AG10803 (cell line): ENCODE data around the gene DMC1.
"Not testable (repeated sequence)": the region's sequence is repeated elsewhere in the genome, so short reads cannot be mapped to it uniquely, and the experiment has no call there.

Experiments
- DNase-seq: peaks from one replicate; pipeline ENCODE4 v3.0.0; 2010; ENCODE audit warnings: low read depth
- H3K4me3 ChIP-seq: 2 replicates; pipeline ENCODE4 v1.5.1; 2011; ENCODE audit warnings: mild to moderate bottlenecking, low read length, control low read depth
- TF ChIP-seq, protein P1 (sequence below): conservative IDR thresholded peaks from 2 replicates; pipeline ENCODE4 v1.5.1; 2011; ENCODE audit warnings: mild to moderate bottlenecking, low read length, control low read depth, inconsistent platforms

Gene DMC1, protein sequence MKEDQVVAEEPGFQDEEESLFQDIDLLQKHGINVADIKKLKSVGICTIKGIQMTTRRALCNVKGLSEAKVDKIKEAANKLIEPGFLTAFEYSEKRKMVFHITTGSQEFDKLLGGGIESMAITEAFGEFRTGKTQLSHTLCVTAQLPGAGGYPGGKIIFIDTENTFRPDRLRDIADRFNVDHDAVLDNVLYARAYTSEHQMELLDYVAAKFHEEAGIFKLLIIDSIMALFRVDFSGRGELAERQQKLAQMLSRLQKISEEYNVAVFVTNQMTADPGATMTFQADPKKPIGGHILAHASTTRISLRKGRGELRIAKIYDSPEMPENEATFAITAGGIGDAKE

GRCh38 chr22:38569972-38570778 is at the start of gene DMC1:
DMC1 (minus strand) TSS chr22:38570183; CDS start chr22:38568256, 1,927 bp downstream.
- peak; percentile 78 for DNase-seq
- peak within 1 kb of the TSS; percentile 87 for H3K4me3 ChIP-seq
- TF ChIP-seq, protein P1, sequence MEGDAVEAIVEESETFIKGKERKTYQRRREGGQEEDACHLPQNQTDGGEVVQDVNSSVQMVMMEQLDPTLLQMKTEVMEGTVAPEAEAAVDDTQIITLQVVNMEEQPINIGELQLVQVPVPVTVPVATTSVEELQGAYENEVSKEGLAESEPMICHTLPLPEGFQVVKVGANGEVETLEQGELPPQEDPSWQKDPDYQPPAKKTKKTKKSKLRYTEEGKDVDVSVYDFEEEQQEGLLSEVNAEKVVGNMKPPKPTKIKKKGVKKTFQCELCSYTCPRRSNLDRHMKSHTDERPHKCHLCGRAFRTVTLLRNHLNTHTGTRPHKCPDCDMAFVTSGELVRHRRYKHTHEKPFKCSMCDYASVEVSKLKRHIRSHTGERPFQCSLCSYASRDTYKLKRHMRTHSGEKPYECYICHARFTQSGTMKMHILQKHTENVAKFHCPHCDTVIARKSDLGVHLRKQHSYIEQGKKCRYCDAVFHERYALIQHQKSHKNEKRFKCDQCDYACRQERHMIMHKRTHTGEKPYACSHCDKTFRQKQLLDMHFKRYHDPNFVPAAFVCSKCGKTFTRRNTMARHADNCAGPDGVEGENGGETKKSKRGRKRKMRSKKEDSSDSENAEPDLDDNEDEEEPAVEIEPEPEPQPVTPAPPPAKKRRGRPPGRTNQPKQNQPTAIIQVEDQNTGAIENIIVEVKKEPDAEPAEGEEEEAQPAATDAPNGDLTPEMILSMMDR = no peak

DNA sequence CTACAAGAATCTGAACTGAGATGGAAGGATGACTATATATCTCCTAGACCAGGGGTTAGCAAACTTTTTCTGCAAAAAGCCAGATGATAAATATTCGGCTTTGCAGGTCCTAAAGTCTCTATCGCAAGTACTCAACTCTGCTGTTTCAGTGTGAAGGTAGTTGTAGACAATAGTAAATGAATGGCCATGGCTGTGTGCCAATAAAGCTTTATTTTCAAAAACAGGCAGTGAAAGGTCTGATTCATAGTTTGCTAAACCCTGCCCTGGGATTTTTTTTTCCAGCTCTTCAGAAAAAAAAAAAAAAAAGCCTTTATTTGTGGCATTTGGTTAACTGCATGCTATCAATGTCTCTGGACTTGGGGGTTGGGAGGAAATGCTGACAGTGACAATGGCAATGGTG is 48.7 kb upstream of the DMC1 start:
- no peak overlapping the region for H3K4me3 ChIP-seq
- DNase-seq = no peak
- TF ChIP-seq, protein P1 = no peak

- no peak for DNase-seq
- H3K4me3 ChIP-seq = no peak overlapping the region
- TF ChIP-seq, protein P1 = no peak
These were observed 48.3 kb upstream of the DMC1 start for GRCh38 chr22:38618258-38618657.

DNA sequence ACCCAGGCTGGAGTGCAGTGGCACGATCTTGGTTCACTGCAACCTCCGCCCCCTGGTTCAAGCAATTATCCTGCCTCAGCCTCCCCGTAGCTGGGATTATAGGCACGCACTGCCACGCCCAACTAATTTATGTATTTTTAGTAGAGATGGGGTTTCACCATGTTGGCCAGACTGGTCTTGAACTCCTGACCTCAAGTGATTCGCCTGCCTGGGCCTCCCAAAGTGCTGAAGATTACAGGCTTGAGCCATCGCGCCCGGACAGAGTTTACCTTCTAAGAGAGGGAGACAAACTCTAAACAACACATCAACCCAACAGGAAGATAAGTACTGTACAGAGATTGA is 45.1 kb upstream of the DMC1 start:
- not testable (repeated sequence) for H3K4me3 ChIP-seq, DNase-seq

DNA sequence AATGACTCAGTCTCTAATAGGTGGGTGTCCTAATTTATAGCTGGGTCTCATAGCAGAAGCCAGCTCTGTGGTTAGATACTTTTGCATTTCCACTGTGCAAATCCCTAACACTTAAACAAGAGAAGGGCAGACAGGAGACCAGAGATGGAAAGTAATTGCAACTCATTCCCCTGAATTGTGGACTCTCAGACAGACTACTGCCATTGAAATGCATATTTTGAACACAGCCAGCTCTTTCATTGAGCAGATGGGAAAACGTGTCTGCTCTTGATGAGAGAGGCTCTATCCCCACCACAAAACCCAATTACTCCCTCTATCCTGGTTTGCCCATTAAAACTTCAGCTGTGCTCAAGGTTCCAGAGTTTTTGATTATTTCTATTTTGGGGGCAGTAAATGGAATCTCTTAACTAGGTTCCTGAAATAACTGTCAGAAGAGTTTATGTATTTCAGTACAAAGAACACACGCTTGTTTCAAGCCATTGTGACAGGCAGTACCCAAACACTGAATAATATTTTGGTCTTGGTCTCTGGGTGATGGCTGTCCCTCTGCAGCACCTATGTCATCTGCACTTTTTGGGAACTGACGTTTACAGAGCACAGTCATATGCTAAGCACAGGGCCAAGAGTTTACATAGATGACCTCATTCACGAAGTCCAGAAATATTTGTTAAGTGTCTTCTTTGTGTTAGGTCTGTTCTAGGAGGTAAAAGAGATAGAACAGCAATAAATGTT is 44.5 kb upstream of the DMC1 start:
- TF ChIP-seq, protein P1 = no peak
- no peak for DNase-seq
- no peak overlapping the region for H3K4me3 ChIP-seq

DNA sequence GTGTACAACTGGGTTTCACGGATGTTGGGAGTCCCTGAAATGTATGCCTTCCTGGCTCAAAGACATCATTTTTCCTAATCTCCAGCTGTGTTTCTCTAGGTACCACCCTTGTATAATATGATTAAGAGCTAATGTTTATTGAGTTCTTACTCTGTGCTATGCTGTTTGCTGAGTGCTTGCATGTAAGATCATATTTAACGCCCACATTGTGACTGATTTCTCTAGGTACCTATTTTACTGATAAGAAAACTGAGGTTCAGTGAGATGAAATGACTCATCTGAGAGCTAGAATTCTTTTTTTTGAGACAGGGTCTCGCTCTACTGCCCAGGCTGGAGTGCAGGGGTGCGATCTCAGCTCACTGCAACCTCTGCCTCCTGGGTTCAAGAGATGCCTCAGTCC is 43.6 kb upstream of the DMC1 start:
- DNase-seq = no peak
- H3K4me3 ChIP-seq = no peak overlapping the region
- TF ChIP-seq, protein P1 = no peak

DNA sequence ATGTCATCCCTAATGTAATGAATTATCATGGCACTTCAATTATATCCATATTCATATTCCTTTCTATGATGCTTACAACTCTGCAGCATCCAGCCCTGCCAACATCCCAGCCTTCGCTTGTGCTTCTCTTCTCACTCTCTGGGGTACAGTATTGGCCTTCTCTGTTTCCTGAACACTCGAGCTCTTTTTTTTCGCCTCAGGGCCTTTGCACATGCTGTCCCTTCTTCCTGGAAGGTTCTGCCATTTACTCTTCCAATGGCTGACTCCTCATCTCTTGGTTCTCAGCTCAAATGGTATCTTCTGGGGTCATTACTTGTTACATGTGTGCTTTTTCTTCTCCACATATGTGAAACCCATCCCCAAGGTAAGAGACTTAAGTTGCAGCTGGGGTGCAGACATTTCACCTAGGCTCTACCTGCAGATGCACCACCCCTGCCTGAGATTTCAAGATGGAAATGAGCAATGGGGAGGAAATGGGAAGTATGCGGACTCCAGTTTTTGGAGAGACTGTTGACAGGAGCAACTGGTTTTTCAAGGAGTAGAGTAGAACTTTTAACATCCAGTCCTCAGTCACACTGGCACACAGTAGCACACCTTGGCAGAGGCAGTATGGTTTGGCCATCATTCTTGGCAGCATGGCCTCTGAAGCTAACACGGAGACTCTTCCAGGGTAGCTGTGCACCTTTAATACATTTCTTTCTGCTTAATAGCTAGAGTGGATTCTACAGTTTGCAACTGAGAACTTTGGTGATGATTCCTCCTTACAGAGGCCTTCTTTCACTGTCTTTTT is 42.4 kb upstream of the DMC1 start:
- TF ChIP-seq, protein P1 = no peak
- no peak for DNase-seq
- no peak overlapping the region for H3K4me3 ChIP-seq
